Measurements from ENCODE around the gene PURA. TPM values are rescaled to one million over a fixed set of nuclear protein-coding genes. Genes with fewer than 3 reads are reported as not detected.

PURA gene
- polyA plus RNA-seq, 3 donors = 1.1 to 1.6 (median 1.2) TPM

DNA sequence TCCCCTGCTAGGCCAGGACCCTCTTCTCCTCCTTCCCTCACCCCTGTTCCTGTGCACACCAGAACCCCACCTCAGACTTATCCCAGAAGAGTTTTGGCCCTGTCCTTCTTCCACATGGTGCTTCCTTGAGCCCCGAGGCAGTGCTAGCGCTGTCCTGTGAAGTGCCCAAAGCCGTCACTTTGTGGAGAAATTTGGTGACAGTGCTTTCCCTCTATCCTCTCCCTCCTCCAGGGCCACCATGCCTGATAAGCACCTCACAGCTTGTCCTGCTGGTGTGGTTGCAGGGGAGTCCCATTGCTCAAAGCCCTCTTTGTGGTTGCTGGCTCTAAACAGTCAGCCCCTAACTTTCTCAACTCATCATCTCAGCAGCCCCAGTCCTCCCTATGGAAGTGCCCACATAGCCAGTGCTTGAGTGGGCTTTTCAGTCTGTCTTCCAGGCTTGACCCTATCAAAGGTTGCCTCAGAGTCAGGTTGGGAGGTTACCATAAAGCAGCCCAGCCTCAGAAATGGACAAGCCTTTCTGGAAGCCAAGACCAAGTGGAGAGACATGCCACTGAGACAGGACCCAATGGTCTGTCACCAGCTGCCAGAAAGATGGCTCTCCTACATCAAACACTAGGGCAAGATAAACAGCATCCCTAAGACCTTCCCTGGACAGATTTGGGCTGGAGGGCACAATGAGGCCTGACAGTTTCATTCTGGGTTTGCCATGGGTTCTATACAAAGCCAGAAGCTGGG, 29.8 kb downstream of the PURA start:
- Mint-ChIP-seq H3K4me3 (no peak overlapping the region), H3K27me3 (ENCODE audit: low read depth in 3 of 3) (peaks cover 34 to 49% (median 47%) of the 10 kb centered on the region in 3 donors), H3K4me1 (peaks cover 30% of the 10 kb centered on the region), H3K27ac (peak overlapping the region in 2 of 7 donors; percentile 20 to 59), H3K9me3 (peaks cover 0 to 11% (median 0%) of the 10 kb centered on the region in 7 donors), H3K36me3 (peaks cover 5 to 14% of the 10 kb centered on the region in 2 donors)
- Histone ChIP-seq H3K79me2 (ENCODE audit: insufficient read depth, low read length) (no peaks in the 10 kb centered on the region), H3K27ac (ENCODE audit: low read depth in 1 of 2, low read length in 2 of 2) (no peak overlapping the region), H3K36me3 (replicated peaks in 1 of 2; ENCODE audit: control insufficient read depth in 1 of 2, insufficient read depth in 2 of 2, low read length in 2 of 2) (no peaks in the 10 kb centered on the region), H3K4me2 (replicated peaks; ENCODE audit: extremely low read depth, low read length, poor library complexity, severe bottlenecking) (no peak overlapping the region), H3K4me3 (replicated peaks in 1 of 3; ENCODE audit: low read depth in 2 of 3, low read length in 3 of 3) (no peak overlapping the region), H3K27me3 (ENCODE audit: control insufficient read depth in 2 of 2, insufficient read depth in 2 of 2, low read length in 2 of 2) (peaks cover 25 to 37% of the 10 kb centered on the region in 2 donors), H2AFZ (ENCODE audit: insufficient read depth, low read depth, low read length, poor library complexity, severe bottlenecking) (no peak overlapping the region), H3K9ac (ENCODE audit: insufficient read depth, low read length, poor library complexity, severe bottlenecking) (no peak overlapping the region), H3K4me1 (ENCODE audit: control insufficient read depth in 1 of 2, insufficient read depth in 2 of 2, low read length in 2 of 2) (peaks cover 15 to 20% of the 10 kb centered on the region in 2 donors), H3K9me3 (replicated peaks in 1 of 2; ENCODE audit: control insufficient read depth in 1 of 2, insufficient read depth in 1 of 2, low read length in 2 of 2) (no peaks in the 10 kb centered on the region), H4K20me1 (ENCODE audit: insufficient read depth, low read length) (peaks cover 50% of the 10 kb centered on the region)
- no peak for DNase-seq
- WGBS (ENCODE audit: insufficient coverage) = no CpG with 5 or more reads among the region's 3 CpGs
- TF ChIP-seq, protein P1, sequence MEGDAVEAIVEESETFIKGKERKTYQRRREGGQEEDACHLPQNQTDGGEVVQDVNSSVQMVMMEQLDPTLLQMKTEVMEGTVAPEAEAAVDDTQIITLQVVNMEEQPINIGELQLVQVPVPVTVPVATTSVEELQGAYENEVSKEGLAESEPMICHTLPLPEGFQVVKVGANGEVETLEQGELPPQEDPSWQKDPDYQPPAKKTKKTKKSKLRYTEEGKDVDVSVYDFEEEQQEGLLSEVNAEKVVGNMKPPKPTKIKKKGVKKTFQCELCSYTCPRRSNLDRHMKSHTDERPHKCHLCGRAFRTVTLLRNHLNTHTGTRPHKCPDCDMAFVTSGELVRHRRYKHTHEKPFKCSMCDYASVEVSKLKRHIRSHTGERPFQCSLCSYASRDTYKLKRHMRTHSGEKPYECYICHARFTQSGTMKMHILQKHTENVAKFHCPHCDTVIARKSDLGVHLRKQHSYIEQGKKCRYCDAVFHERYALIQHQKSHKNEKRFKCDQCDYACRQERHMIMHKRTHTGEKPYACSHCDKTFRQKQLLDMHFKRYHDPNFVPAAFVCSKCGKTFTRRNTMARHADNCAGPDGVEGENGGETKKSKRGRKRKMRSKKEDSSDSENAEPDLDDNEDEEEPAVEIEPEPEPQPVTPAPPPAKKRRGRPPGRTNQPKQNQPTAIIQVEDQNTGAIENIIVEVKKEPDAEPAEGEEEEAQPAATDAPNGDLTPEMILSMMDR (IDR thresholded peaks at IDR 0.05) = no peak
- intact Hi-C loops (cut with micrococcal nuclease) = loop anchor here (5.0 kb wide), 1 partner anchor 66 kb away; no protein-coding TSS in a partner anchor

DNA sequence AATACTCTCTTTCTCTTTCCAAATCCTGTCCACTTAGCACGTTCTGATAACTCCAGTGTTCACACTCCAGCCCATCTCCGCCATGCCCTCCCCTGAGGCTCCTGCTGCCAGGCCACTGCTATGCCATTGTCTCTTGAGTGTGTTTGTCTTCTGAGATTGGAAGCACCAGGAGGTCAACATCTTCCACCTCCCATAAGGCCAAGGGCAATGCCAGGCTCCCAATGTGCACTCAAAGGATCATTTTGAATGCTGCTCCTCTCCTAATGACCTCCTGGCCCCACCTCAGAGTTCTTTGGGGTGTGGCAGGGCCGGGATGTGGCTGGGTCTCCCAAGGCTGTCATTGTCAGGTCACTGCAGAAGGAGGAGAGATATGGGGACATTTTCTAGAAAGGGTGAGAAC, 31.3 kb downstream of the PURA start:
- Mint-ChIP-seq H3K4me1 (peaks cover 30% of the 10 kb centered on the region), H3K27me3 (ENCODE audit: low read depth in 3 of 3) (peaks cover 31 to 49% (median 47%) of the 10 kb centered on the region in 3 donors), H3K27ac (peak overlapping the region in 2 of 7 donors; percentile 65 to 68), H3K36me3 (peaks cover 5 to 14% of the 10 kb centered on the region in 2 donors), H3K4me3 (peak overlapping the region in 1 of 2 donors; percentile 82), H3K9me3 (peaks cover 0 to 11% (median 0%) of the 10 kb centered on the region in 7 donors)
- intact Hi-C loops (cut with micrococcal nuclease) = loop anchor here in 1 of 2 donors (5.0 kb wide), 1 partner anchor 38 kb away; no protein-coding TSS in a partner anchor
- Histone ChIP-seq H3K4me1 (ENCODE audit: control insufficient read depth in 1 of 2, insufficient read depth in 2 of 2, low read length in 2 of 2) (peaks cover 15 to 20% of the 10 kb centered on the region in 2 donors), H3K9ac (ENCODE audit: insufficient read depth, low read length, poor library complexity, severe bottlenecking) (no peak overlapping the region), H3K79me2 (ENCODE audit: insufficient read depth, low read length) (no peaks in the 10 kb centered on the region), H4K20me1 (ENCODE audit: insufficient read depth, low read length) (peaks cover 50% of the 10 kb centered on the region), H2AFZ (ENCODE audit: insufficient read depth, low read depth, low read length, poor library complexity, severe bottlenecking) (no peak overlapping the region), H3K36me3 (replicated peaks in 1 of 2; ENCODE audit: control insufficient read depth in 1 of 2, insufficient read depth in 2 of 2, low read length in 2 of 2) (no peaks in the 10 kb centered on the region), H3K4me2 (replicated peaks; ENCODE audit: extremely low read depth, low read length, poor library complexity, severe bottlenecking) (peak overlapping the region; percentile 83), H3K27ac (ENCODE audit: low read depth in 1 of 2, low read length in 2 of 2) (no peak overlapping the region), H3K9me3 (replicated peaks in 1 of 2; ENCODE audit: control insufficient read depth in 1 of 2, insufficient read depth in 1 of 2, low read length in 2 of 2) (no peaks in the 10 kb centered on the region), H3K27me3 (ENCODE audit: control insufficient read depth in 2 of 2, insufficient read depth in 2 of 2, low read length in 2 of 2) (peaks cover 25 to 39% of the 10 kb centered on the region in 2 donors), H3K4me3 (replicated peaks in 1 of 3; ENCODE audit: low read depth in 2 of 3, low read length in 3 of 3) (no peak overlapping the region)
- TF ChIP-seq, protein P1 (IDR thresholded peaks at IDR 0.05) = no peak
- WGBS (ENCODE audit: insufficient coverage) = no CpG with 5 or more reads among the region's 3 CpGs
- DNase-seq = no peak
